ENCODE measurements around the gene VAC14.

Gene VAC14

DNA sequence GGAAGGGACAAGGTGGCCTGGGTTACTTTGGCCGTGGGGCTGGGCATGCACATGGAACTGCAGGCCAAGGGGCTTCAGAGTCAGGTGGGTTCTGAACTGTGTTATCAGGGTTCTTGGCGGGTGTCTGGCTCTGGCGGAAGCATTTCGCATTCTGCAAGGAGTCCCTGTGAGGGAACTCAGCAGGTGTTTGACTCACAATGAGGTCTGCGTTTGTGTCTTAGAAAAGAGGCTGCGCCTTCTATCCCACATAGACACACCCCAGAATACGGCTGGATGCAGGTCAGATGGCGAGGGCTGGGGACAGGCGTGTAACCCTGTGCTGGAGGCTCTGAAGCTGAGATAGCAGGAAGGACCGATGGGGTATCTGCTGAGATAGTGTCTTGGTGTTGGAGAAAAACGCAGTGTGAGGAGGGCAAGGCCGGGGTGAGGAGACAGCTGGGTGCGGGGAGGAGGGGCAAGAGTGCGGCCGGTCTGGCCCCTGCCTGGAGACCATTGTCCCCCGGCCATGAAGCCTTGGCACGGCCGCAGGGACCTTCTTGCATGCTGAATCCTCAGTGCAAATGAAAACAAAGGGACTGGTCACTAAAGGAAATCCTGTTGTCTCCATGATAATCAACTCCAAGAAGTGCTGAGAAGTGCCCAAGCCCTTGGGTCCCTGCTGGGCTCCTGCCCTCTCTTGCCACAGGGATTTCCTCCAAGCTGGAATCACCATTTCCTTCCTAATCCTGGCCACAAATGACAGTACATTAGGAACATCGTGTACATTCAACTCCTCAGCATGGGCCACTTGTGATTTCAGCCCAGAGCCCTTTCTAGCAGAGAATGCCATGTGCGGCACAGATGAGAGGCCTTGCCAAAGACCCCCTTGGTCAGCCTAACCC is 92.4 kb downstream of the VAC14 start:
- no peak for DNase-seq (ENCODE audit: low read depth in 2 of 2)

DNA sequence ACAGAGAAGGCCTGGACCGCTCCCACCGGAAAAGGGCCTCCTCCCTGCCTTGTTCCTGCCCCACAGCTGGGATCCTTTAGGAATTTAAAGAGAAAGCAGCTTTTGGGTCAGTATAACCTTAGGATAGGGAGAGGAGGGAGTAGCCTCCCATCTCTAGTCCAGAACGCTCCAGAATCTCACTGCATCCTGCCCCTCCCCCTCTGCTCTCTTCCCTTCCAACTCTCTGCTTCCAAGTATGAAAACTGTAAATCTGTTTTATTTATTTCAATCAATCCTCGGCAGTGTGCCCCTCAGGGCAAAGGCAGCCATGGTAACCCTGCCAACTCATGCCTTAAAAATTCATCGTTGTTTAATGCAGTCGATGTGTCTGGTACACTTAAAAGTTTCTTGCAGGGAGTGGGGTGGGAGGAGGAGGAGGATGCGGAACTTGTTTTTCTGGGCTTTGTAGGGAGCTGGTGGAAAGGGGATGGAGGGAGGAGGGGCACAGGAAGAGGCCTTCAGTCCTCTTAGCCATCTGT is 94.0 kb downstream of the VAC14 start:
- DNase-seq (ENCODE audit: low read depth in 2 of 2): no peak

DNA sequence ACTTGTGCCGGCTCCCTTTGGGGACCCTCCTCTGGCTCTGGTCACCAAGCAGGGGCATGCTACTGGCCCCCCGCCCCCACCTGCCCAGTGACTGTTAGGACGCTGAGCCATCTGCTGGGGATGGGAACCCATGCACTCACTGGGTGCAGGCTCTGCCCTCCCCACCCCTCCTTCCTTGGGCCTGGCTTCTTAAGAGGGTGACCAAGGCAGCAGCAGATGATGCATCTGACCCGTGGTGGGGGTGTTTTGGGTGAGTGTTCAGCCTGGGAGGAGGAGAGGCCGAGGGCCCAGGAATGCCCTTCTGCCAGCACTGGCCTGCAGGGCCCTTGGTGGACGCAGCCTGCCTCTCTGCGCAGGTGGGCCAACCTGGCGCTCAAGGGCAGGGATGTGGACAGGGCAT is 95.9 kb downstream of the VAC14 start:
- DNase-seq (ENCODE audit: low read depth in 2 of 2): no peak

DNA sequence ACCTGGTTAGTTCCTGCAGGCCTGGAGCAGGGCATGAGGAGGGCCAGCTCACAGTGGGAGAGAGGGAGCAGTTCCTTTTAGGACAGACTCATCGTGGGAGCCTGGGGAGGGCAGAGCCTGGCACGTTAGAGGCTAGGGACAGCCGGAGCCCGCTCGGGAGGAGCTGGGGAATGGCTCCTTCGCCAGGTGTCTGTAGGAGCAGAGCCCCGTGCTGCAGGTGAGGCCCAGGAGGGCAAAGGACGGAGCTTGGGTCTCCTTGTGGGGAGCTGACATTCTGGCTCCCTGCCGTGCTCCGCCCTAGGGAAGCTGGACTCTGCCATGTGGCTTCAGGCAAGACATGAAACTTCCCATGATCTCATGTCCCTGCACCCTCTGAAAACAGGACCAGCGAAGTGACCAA is 96.4 kb downstream of the VAC14 start:
- DNase-seq (ENCODE audit: low read depth in 2 of 2): no peak

DNA sequence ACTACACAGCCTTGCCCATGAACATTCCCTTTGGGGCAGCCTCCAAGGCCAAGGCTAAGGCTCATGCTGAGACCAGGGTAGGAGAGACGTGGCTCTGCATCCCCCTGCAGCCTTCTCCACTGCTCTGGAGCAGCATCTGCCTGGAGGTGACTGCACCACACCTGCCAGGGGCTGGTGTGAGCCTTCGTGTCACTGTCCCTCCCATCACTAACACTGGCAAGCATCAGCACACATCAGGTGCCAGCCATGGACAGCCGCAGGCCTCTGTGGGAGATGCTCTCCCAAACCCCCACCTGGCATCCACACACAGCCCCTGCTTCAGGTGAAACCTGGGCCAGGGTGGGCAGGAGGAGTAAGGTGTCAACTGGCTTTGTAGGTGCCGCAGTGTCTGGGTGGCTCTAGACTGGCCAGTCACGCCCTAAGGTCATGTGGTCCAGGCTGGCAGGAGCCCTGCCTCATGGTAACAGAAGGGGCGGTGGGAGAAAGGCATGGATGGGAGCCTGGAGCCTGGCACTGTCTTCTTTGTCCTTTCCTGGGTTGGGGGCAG is 97.0 kb downstream of the VAC14 start:
- no peak for DNase-seq (ENCODE audit: low read depth in 2 of 2)

DNA sequence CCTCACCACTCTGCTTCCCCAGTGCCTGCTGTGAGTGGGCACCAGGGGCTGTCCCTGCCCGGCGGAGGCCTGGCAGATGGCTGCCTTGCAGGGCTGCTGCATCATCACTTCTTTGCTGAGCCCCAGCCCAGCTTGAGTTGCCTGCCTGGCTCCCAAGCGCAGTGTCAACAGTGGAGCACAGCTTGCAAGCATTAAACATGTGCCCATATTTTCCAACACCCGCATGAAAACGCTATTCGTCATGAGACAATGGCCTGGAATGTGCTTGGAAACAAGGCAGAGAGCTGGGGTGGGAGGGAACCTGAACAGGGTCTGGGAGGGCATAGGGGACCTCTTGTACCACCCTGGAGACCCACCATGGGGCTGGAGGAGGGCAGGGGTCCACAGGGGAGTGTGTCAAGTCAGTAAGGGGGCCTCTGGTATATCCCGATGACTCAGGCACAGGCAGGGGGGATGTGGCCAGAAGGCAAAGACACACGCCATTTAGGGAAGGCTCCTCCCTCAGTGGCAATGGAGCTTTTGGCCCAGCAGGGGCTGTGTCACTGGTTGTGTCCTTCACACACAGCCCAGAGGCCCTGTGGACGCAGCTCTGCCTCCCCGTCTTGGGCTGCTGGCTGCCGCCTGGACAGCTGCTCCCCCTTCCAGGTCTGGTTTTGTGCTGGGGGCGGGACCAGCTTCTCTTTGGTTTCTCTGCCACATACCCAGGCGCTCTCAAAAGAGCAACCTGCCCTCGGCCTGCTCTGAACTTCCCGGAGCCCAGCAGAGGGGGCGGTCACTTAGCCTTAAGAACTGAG is 97.7 kb downstream of the VAC14 start:
- no peak for DNase-seq (ENCODE audit: low read depth in 2 of 2)

DNA sequence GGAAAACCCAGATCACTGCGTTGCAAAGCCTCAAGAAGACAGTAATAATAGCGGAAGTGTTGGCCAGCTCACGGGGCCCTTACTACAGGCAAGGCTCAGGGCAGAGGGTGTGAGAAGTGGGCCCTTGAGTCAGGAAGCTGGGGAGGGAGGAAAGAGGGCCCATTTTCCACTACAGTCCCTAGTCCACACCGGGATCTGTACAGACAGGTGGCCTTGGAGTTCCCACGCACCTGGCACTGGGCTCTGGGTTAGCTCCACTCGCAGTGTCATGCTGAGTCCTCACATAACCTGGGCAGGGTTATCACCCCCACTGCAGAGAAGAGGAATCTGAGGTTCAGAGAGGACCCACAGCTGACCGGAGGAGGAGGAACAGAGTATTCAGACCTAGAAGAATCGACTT is 98.3 kb downstream of the VAC14 start:
- no peak for DNase-seq (ENCODE audit: low read depth in 2 of 2)

DNA sequence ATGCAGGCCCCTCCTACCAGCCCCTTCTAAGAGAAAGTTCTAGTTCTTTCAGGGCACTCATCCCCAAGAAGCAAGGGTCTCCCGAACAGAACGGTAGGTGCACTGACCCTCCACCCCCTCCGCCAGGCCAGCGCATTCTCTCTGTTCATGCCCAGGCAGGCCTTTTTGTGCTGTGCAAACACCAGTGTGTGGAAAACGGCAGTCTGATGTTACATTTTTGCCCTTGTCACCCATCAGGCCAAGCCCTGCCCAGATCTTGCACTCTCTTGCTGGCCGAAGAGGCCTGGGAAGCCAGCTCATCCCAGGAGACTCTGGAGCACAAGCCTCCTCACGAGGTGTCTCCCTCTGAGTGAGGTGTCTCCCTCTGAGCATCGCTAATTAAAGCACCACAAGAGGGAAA is 99.0 kb downstream of the VAC14 start:
- DNase-seq (ENCODE audit: low read depth in 2 of 2): no peak

DNA sequence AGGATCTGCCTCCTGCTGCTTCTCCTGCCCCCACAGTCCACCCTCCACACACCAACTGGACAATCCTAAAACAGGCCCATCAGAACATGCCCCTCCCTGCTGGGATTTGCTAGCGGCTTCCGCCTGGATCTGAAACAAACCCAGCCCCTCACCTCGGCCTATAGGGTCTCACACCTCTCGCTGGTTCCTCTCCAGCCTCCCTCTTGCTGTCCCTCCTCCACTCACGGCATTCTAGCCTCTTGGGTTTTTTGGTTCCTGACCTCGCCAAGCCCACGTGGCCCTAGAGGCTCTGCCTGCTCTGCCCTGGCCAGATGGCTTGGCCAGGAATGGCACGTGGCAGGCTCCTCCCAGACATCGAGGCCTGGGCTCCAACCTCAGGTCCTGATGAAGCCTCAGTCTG is 99.4 kb downstream of the VAC14 start:
- DNase-seq (ENCODE audit: low read depth in 2 of 2): no peak

DNA sequence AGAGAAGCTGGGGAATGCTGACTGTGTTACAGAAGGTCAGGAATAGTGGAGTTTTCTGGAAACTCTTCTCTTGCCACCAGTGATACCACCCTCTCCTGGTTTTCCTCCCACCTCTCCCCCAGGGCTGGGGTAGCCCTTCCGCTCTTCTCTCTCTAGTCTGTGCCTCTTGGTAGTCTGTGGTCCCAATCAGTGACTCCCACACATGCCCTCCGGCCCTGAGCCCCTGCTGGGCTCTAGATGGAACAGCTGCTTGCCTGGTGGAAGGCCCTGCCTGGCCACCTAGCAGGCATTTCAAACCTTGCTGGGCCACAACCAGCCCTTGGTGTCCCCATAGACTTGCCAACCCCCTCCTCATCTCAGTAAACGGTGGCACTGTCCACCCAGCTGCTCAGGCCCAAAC is 99.9 kb downstream of the VAC14 start:
- no peak for DNase-seq (ENCODE audit: low read depth in 2 of 2)

DNA sequence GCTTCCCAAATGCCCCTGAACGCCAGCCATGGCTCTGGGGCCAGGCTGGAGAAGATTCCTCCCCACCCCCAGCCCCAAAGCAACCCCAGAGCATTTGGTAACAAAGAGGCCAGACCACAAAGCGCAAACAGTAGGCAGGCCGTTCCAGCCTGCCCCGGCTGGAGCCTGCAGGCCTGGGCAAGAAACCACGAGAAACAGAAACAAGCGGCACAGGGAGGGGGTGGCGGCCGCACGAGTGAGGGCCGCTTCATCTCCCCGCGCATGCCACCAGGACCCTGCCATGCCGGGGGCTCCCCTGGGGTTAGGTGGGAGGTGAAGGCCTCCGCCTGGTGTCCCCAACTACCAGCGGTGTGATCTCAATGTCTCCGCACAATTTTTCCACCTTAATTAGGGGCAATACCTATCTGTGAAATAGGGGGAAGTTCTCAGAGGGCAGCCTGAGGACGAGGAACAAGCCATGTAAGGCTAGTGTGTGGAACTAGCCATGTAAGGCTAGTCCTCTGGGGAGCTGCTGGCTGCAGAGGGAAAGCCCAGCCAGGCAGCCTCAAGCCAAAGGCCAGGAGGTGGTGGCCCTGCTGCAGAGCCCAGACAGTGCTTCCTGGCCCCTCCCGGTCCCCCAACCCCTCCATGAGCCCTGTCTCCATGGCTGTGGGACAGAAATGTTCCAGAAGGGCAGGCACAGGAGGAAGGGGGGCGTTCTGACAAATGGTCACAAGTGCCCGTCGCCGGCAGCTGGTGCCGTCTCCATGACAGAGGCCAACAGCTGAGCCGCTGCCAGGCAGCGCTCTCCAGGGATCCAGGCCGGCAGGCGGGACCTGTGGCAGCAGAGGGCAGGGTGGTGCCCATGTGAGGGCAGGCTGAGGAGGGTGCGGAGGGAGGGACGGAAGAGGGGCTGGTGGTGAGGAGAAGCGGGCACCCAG is 100.6 kb downstream of the VAC14 start:
- DNase-seq (ENCODE audit: low read depth in 2 of 2): no peak

DNA sequence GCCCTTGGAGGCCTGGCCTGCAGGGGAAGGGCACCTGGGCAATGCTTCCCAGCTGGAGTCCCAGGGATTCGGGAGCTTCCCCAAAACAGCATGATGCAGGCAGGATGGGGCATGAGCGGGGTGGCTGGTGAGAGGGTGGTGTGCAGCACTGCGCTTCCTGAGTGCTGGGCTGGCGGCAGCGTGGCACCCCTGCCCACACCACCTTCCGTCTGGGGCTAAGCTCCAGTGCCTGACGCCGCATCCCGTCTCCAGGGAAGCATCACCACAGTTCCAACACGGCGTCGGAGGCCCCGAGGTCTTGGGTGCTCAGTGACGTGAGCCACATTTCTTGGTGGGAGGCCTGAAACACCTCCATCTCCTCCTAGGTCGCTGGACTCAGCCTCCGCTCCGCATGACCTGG is 101.3 kb downstream of the VAC14 start:
- DNase-seq (ENCODE audit: low read depth in 2 of 2): no peak

DNA sequence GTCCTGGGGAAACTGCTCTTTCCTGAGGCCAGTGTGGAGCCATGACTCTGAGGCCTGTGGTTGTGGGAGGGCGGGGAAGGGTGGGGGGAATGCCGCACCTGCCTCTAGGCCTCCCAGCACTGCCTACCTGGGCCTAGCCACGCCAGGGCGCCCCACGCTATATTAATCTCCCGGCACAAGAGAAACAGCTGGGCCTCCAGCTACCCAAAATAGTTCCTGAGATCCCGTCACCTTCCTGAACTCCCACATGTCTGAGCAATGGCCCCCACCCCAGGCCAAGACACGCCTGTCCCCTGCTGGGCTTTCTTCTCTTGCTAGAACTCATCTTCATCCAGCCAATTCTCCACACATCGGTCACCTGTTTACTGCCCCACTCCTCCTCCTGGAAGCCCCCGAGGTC is 102.1 kb downstream of the VAC14 start:
- DNase-seq (ENCODE audit: low read depth in 2 of 2): no peak

DNA sequence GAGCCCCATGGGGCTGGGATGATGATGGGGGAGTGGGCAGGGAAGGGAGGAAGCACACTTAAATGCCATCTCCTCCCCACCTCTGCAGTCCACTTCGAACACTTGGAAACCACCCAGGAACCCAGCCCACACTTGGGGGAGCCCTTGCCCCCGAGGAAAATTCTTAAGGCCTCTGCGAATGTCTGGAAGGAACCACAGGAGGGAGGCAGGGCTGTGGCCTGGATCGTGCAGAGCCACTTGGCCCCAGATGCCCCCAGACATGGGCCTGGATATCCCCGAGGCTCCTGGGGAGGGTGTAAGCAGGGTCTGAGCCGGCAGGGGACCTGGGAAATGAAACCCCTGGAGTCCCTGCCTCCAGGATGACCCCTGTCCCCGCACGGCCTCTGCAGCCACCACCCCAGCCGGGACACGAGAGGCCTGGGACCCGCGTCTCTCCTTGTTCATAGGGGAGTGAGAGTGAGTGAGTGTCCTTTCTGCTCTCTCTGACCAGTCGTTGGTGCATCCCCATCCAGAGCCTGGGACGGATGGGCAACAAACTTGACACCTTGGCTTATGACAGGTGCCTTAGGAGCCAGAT is 103.3 kb downstream of the VAC14 start:
- no peak for DNase-seq (ENCODE audit: low read depth in 2 of 2)

DNA sequence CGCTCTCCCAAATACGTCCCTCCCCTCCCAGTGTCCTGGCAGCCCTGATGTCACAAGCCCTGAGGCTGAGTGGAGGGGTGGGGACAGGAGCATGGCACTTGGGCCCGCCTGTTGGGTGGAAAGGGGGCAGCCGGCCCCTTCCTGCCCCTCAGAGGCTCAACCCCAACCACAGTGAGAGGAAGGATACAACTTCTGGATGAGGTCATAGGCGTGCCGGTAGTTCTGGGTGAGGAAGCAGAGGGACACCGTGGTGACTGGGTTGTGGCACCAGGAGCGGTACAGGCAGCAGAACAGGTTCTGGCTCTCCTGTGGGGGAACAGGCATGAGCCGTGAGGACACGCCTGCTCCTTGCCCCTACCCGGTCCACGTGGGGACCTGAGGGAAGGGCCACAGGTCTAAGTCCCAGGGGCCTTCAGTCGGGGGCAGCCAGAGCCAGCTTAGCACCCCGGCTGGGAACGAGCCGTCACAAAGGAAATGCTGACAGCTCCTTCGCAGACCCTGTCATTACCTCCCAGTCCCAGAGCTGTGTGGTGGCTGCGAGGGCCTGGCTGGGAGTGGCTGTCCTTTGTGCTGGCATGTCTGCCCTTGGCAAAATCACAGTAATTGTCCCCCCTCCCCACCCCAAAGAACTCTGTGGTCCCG is 103.9 kb downstream of the VAC14 start:
- no peak for DNase-seq (ENCODE audit: low read depth in 2 of 2)

DNA sequence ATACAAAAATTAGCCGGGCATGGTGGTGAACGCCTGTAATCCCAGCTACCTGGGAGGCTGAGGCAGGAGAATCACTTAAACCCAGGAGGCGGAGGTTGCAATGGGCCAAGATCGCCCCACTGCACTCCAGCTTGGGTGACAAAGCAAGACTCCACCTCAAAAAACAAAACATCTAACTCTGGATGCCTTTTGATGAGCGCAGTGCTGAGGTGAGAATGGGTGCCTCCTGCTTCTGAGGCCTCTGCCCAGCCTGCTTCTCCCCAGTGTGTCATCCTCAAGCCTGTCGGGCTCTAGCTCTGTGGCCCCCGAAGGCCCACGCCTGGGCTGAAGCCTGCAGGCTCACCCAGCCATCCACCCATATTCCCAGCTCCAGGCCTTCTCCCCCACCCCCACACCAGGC is 104.6 kb downstream of the VAC14 start:
- no peak for DNase-seq (ENCODE audit: low read depth in 2 of 2)

DNA sequence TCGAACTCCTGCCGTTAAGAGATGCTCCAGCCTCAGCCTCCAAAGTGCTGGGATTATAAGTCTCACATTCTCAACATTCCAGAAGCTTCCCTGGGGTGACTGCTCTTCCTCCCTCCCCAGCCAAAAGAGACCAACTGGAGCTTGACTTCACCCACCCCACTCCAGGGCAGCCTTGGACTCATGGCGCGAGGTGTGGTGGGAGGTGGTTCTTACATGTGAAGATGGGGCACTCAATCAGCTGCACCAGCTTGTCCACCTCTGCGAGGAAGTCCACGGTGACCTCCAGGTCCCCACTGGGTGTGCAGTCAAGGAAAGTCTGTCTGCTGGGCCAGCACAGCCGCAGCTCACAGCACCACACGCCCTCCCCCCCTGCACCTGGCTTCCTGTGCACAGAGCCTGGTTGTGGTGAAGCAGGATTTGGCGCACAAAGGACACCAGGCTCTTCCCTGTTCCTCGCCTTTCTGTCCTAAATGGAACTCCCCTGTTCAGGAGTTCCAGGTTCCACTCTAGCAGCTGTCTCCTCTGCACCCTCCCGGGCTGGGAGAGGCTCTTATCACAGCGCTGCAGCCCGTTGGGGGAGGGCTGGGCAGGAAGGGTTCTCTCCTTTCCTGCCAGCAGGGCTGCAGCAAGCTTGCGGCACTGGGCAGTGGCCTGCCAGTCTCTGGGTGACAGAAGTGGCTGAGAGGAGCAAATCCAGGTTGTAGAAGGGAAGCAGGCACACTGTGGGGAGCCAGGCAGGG is 105.5 kb downstream of the VAC14 start:
- DNase-seq (ENCODE audit: low read depth in 2 of 2): no peak

DNA sequence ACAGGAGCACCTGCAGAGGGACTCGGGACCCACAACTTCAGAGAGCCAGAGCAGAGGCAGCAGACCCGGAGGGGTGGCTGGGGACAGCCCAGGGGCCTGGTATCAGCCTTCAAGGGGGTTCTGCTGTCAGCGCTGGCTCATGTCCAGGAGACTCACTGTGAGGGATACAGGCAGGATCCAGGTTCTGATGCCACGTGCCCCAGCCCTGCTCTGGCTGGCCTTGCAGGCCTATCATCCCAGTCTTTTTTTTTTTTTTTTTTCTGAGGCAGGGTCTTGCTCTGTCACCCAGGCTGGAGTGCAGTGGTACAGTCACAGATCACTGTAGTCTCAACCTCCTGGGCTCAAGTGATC is 106.1 kb downstream of the VAC14 start:
- DNase-seq (ENCODE audit: low read depth in 2 of 2): no peak

DNA sequence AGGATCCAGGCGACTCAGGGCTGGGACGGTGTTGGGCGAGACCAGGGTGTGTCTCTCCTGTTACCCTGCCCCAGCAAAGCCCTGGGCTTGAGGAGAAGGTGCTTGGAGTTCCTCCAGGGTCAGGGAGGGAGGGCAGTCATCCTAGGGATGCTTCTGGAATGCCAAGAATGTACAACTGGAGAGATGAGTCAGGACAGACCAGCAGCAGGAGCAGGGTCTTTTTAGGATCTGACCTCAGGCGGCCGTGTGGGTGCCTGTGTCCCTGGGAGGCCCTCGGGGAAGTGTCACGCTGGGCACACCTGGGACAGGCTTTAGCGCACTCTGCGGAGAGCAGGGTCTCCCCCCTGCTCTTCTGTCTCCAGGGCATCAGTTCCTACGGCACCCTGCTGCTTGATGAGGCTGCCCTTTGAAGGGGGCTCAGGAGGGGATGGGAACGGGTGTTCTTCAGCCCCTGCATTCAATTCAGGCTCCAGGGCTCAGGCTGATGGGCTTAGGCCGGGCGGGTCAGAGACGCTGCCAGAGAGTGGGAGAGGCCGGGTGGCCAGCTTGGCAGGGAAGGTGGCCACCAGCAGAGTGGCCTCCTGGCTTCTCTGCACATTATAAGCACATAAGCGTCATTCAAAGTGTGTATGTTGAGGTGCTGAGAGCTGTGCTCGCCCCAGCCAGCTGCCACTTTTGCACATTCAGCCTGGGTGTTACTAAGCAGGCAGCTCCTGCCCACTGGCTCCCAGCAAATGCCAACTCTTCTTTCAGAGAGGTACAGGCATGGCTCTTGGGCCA is 106.7 kb downstream of the VAC14 start:
- no peak for DNase-seq (ENCODE audit: low read depth in 2 of 2)

Measured in stimulated activated CD4-positive, alpha-beta T cell treated with anti-CD3 and anti-CD28 coated beads, Interleukin-1b, Interleukin-23, amount 100 ng/mL, for 1 hour (primary cell).